HG03025 (cell line): ENCODE results near the gene CAPS.
"Not testable (repeated sequence)": the region's sequence is repeated elsewhere in the genome, so short reads cannot be mapped to it uniquely, and the experiment has no call there.

ENCODE experiments used
- ATAC-seq: cut with Tn5 transposase; IDR thresholded peaks from one replicate; pipeline ENCODE4 v1.9.1; 2021; ENCODE audit warnings: mild to moderate bottlenecking, moderate library complexity; ENCODE audit not compliant: unreplicated experiment, low FRiP score

CAPS gene

DNA sequence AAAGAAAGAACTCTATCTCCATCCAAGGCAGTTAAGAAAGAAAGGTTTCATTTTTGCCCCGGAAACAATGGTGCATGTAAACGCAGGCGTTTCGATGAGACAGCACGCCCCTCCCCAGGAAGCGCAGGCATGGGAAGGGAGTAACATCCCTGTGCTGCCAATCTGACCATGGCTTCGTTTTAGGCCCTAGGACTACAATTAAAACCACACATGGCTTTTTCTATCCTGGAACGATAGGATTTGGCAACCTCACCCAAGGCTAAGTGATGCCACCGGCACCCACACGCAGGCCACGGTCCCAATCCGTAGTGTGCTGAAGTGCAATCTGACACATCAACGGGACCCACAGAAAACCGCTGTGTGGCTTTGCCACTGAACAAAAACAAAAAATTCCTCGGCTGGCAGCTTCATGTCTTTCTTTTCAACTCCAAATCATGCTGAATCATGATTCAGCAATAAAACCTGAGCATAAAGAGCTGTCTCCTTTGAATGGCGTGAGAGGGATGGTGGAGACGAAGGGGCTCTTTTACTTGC lies 39.7 kb downstream of the CAPS start:
- ATAC-seq, result no peak

DNA sequence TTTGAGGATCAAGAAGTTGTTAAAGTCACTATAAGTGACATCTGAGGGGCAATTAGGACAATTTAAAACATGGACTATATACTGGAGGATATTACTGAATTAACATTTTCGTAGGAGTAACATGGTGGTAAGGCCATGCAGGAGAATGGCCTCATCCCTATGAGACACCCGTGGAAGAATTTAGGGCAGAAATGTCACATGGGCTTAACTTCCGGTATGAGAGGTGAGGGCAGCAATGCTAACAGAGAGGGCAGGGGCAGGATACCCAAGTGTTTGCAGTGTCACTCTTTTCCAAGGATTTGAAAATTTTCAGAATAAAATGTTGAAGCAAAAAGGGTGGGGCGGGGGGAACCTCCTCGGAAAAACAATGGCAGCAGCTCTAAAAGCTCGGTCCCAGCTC lies 40.2 kb downstream of the CAPS start:
- ATAC-seq, result no peak

DNA sequence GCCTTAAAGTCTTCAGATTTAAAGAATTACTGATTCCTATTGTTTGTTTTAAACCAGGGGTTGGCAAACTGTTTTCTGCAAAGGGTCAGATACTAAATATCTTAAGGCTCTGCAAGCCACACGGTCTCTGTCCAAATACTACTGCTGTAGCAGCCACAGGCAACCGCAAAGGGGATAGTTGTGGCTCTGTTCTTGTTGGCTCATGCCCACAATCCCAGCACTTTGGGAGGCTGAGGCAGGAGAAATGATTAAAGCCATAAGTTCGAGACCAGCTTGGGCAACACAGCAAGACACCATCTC lies 41.5 kb downstream of the CAPS start:
- ATAC-seq, result no peak

DNA sequence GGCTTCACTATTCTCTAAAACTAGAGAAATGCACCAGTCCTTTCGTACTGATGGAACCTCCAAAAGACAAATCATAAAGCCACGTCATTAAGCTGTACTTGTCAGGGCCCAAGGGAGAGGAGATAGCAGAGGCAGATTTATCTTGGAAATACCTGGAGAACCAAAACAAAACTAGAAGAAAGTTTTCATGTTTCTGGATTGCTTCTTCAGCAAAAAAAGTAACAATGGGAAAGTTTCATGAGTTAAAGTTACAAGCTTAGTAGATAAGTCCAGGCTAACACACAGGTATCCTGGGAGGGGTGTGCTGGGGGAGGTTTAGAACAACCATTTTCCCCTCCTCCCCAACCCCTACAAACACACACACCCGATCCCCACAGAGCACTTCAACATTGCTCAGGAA lies 42.3 kb downstream of the CAPS start:
- ATAC-seq, result no peak

DNA sequence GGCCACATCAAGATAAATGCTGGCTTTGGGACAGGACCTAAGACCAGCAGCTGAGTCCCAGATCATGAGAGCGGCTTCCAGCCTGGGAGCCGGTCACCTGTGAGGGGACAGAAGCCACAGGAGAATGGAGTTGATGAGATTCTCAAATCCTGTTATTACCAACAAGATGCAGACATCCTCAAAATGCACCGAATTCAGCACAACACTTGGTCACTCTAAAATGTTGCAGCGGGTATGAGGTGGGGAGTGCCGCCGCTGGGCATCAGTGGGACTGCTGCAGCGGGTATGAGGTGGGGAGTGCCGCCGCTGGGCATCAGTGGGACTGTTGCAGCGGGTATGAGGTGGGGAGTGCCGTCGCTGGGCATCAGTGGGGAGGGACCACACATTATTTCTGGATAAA lies 42.7 kb downstream of the CAPS start:
- no peak for ATAC-seq

DNA sequence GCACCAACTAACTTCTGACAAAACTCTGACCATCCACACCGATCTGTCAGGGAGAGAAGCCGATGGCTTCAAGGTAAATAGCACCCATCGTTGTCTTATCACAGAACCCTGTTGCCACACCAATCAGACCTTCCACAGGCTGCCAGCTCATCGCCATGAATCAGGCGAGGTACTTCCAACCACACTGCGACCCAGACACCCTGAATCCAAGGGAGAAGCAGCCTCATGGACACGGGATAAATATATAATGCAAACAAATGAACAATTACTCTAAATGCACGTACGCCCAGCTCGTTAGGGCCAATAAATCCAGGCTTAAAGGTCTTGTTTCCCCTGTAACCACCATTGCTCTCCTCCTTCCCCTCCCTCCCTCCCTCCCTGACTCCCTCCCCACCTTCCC lies 43.1 kb downstream of the CAPS start:
- ATAC-seq, result no peak

DNA sequence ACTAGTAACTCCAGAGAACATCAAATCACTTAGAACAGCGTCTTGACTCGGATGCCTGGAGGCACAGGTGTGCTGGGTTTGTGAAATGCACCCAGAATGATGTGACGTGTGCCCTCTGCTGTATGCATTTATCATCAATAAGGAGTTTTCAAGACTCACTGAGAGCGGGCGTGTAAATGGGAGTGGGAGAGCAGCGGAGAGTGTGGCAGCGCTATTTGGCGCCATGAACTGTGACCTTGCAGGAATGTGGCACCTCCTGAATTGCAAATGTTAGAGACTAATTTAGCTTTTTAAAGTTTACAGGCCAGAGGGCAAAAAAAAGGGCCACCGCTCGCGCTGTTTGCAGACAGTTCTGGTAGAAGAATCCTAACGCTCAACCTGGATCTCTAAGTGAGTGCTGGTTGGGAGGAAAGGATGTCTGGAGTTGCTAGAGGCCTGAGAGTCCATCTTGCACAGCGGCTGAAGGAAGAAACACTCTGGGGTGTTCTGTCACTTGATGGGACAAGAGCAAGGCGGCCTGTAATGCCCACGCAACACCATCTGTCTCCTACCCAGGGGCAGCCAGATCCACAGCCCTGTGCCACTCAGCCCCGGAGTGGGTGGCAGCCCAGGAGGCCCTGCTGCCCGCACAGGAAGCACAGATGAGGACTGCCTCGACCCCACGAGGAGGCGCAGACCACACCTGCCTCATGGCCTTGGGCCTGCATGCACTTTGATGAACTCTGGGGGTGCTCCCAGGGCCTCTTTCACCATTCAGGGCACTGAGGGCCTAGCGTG lies 44.2 kb downstream of the CAPS start:
- ATAC-seq, result no peak

DNA sequence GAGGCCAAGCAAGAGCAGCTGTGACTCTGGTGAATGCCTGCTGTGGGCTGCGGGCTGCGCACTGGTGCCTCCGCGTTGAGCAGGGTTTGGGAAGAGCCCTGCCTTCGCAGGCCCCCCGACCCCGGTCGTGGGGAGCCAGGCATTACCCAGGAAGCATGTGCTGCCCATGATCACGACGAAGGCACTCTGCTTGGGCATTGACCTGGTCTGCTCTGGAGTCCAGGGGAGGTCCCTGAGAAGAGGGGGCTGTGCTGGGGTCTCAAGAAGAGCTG lies 44.7 kb downstream of the CAPS start:
- no peak for ATAC-seq

DNA sequence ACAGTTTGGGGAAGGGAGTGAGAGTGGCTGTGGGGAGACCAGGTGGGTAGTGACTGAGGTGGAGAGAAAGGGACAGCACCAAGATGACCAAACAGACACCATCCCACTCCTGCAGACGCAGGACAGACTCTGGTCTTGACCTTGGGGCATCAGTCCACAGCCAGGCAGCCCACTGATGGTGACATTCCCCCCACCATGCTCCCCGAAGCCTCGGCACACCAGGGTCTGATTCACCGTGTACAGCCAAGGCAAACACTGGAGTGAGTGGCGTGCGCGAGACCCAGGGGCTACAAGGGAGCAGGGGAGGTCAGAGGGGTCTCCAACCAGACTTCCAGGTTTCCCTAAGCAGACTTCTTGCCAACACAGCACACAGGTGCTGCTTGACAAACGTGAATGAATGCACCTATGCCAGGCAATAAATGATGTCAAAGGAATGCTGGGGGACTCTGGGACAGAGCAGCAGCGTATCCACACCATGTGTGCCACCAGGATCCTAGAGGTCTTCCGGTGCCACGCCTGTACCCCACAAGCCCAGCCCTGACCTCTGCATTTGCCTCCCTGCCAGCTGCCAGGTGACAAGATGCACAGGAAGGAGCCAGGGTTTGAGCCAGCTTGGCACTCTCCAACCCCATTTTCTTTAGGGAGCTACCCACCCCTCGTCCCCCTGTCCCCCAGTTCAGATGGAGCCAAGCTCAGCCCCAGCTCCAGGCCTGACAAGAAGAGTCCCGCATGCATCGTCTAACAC lies 45.4 kb downstream of the CAPS start:
- ATAC-seq, result no peak

DNA sequence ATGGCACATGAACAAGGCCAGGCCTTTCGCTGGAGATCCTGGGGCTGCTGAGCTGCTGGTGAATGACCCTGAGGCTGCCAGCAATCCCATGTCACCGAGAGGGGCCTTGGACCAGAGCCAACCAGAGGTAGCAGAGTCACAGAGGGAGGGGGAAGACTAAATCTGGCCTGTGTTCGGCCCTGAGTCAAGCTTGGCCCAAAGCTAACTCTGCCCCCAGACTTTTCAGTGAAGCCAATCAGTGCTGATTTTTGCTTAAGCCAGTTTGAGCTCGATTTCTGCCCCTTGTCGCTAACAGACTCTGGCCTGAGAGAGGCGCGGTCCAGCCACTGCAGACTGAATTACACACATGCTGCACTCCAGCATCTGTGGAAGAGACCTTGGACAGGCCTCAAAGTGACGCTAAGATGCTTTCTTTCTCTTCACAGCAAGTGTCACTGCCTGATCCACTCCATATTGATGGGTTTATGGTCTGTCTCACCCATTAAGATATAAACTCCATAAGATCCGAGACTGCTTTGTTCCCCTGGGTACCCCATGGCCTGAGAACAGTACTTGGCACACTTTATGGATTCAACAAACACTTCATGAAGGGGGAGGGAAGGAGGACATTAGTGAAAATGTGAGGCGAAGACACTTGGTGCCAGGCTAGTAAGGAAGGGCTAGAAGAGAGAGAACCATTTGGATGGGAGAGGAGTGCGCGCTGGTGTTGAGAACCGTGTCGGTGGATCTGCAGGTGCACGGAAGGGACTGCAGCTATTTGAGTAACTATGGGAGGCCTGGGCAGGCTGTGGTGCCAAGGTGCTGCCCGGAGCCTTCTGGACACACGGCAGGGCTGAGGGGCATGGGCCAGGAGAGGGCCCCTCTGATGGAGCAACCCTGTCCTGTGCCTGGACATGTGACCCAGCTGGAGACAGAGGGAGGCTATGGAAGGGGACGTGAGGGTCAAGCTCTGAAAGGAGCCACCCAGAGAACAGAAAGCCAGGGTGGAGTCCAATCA lies 46.2 kb downstream of the CAPS start:
- no peak for ATAC-seq

DNA sequence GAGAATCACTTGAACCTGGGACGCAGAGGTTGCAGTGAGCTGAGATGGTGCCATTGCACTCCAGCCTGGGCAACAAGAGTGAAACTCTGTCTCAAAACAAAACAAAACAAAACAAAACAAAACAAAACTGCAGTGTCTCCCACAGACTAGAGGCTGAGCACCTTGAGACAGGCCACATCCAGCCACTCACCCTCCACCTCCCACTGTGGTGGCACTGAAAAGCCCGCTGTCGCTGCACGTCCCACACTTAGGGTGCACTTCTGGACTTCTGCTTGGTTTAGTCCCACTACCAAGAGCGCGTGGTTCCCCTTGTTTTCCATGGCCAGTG lies 47.6 kb downstream of the CAPS start:
- not testable (repeated sequence) for ATAC-seq

DNA sequence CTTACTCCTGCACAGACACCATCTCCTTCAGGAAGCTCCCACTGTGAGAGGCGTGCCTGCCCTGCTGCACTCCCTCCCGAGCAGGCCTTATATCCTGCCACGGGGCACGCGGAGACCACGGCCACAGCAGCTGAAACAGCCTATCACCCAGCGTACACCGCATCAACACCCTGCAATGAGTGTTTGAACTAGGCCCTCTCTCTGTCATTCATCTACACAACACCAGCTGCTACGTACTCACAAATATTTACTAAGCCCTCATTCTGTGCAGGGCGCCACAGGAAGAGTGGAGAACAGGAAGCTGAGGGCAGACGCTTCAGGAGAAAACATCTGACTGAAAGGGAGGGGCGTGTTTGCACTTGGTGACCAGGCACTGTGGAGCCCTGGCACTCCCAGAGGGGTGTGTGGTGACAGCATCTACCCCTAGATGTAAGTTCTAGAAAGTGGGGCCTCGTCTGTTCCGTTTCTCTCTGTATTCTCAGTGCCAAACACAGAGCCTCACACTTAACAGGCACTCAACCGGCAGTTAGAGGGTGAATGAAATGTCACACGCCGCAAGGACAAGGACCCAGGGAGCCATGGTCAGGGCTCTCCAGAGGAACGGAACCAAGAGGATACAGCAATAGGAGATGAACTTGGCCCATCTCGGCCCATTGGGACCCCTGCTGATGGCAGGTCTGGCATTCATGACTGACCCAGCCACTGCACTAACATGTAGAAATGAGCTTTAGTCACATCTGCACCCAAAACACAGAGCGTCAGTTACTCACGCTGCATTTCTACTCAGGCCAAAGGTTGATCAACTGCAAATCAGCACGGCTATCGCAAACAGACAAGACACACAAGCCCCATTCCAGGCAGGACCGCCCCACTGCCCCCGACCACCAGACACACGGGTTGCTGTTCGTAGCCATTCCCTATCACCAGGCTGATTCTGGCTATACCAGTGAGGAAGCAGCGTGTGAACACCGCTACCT lies 48.2 kb downstream of the CAPS start:
- no peak for ATAC-seq

DNA sequence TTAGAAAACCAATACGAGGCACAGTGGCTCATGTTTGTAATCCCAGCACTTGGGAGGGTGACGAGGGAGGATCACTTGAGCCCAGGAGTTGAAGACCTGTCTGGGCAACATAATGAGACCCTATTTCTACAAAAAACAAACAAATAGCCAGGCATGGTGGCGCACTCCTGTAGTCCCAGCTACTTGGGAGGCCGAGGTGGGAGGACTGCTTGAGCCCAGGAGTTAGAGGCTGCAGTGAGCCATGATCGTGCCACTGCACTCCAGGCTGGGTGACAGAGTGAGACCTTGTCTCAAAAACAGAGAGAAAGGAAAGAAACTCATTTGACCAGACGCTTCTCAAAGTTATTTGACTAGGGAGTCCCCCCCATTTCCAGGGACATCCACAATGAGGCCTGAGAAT lies 49.2 kb downstream of the CAPS start:
- not testable (repeated sequence) for ATAC-seq

DNA sequence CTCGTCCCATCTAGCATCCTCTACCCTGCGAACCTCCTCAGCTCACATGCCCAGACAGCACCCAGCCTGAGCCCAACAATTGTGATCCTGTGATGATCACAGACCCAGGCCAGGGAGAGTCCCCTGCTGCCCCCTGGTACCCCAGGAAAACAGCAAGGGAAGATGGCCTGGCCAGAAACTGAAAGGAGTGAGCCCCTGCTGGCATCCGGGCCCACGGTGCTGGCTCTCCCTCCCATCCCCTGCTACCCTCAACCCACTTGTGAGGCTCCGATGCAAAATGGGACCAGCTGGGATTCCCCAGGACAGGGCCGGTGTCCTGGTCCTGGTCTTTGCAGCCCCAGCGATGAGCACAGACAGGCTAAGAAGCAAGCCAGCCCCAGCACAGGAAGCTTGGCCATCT lies 49.8 kb downstream of the CAPS start:
- ATAC-seq, result no peak

DNA sequence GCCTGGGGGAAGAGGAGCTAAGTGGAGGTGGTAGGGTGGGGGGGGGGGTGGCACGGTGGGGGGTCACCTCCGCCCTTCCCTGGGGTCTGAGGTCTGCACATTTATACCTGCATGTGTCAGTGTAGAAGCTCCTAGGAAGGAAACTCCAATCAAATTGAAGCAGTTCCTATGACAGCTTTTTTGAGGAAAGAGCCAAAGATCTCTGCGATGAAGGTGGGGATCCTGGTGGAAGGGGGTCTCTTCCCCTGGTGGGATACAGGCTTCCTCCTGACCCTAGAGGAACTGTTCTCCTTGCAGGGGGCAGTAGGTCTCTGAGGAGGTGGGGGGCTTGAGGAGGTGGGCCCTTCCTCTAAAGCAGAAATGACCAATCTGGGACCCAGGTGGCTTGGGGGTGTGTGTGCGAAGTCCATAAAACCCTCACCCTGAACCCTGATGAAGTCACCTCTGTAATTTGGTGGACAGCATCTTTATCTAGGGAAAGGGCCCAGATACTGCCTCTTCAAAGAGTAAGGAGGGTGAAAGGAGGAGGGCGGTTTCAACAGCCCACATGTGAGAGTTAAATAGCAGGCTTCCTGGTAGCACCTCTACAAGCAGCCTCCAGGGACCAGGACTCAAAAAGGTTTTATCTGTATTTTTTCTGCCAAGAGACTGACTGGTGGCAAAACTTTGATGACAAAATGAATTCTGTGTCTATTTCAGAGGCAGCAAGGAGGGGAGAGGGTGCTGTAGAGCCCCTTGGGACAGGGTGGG lies 50.9 kb downstream of the CAPS start:
- ATAC-seq, result no peak
